ENCODE data around the gene EFCAB8.

DNA sequence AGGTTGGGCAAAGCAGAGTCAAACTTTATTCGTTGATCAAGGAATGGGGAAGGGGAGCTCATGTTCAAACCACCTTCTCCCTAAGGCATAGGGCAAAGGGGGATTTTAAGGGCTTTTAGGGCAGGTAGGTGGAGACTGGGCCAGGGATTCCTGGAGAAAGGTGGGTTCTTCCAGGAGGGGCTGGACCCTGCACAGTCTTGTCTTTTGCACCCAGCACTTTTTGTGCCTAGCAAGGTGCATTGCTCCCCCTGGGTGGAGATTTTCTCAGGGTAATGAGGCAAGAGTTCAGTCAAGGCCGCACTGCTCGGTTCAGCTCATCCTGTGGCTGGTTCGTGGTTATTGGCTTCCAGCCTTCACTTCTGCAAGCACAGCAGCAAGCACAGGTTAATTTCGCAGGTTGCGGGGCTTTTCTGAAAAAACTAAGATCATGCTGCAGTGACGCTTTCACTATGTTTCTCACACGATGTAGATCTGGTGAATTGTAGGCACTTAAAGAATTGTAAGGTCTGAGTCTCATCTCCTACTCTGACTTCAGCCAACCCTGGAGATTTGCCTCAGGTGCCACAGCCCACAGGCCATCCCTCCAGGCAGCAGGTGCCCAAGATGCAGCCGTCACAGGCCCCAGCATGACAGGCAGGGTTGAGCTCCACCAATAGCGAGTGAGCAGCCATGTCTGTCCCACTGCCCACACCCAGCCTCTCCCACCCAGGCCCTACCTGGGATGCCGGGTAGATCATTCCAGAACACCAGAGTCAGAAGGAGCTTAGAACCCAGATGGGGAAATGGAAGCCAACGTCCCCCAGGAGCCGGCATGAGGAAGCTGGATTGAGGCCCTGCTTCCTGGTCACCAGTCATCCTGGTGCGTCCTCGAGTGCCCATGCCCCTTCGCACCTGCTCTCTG is 108.4 kb downstream of the EFCAB8 start:
- TF ChIP-seq EP300 (IDR thresholded peaks at IDR 0.05; ENCODE audit: borderline replicate concordance) (no peak), TAF1 (IDR thresholded peaks at IDR 0.05; ENCODE audit: low read depth) (no peak), ZBTB7A (IDR thresholded peaks at IDR 0.05; ENCODE audit: low read depth) (no peak), RAD21 (IDR thresholded peaks at IDR 0.05; ENCODE audit: low read depth) (no peak), FOXM1 (IDR thresholded peaks at IDR 0.05; ENCODE audit: borderline replicate concordance, low read depth) (no peak), TCF12 (IDR thresholded peaks at IDR 0.05; ENCODE audit: low read depth) (no peak), TEAD4 (IDR thresholded peaks at IDR 0.05) (no peak), YY1 (IDR thresholded peaks at IDR 0.05; ENCODE audit: low read depth) (no peak), NFIC (IDR thresholded peaks at IDR 0.05) (no peak), EGR1 (IDR thresholded peaks at IDR 0.05) (no peak), CEBPB (IDR thresholded peaks at IDR 0.05) (no peak)
- TF ChIP-seq, protein P1, sequence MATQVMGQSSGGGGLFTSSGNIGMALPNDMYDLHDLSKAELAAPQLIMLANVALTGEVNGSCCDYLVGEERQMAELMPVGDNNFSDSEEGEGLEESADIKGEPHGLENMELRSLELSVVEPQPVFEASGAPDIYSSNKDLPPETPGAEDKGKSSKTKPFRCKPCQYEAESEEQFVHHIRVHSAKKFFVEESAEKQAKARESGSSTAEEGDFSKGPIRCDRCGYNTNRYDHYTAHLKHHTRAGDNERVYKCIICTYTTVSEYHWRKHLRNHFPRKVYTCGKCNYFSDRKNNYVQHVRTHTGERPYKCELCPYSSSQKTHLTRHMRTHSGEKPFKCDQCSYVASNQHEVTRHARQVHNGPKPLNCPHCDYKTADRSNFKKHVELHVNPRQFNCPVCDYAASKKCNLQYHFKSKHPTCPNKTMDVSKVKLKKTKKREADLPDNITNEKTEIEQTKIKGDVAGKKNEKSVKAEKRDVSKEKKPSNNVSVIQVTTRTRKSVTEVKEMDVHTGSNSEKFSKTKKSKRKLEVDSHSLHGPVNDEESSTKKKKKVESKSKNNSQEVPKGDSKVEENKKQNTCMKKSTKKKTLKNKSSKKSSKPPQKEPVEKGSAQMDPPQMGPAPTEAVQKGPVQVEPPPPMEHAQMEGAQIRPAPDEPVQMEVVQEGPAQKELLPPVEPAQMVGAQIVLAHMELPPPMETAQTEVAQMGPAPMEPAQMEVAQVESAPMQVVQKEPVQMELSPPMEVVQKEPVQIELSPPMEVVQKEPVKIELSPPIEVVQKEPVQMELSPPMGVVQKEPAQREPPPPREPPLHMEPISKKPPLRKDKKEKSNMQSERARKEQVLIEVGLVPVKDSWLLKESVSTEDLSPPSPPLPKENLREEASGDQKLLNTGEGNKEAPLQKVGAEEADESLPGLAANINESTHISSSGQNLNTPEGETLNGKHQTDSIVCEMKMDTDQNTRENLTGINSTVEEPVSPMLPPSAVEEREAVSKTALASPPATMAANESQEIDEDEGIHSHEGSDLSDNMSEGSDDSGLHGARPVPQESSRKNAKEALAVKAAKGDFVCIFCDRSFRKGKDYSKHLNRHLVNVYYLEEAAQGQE (IDR thresholded peaks at IDR 0.05; ENCODE audit: low read depth) = no peak
- TF ChIP-seq, protein P2, sequence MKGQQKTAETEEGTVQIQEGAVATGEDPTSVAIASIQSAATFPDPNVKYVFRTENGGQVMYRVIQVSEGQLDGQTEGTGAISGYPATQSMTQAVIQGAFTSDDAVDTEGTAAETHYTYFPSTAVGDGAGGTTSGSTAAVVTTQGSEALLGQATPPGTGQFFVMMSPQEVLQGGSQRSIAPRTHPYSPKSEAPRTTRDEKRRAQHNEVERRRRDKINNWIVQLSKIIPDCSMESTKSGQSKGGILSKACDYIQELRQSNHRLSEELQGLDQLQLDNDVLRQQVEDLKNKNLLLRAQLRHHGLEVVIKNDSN (IDR thresholded peaks at IDR 0.05) = no peak
- TF ChIP-seq, protein P3, sequence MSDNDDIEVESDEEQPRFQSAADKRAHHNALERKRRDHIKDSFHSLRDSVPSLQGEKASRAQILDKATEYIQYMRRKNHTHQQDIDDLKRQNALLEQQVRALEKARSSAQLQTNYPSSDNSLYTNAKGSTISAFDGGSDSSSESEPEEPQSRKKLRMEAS (IDR thresholded peaks at IDR 0.05) = no peak

Measured in Ishikawa (cell line).